OCI-LY7 (cell line): ENCODE measurements around the gene NDUFS8. TPM values are rescaled to one million over a fixed set of nuclear protein-coding genes. Genes with fewer than 3 reads are reported as not detected.

Source experiments
- BruUV-seq: library from RNA; stranded (reverse); fragments of 400-500 nt; replicated peaks from 2 replicates; lab custom pipeline; 2021; lab: Mats Ljungman, UMichigan
- CTCF ChIA-PET: fragments of 300-600 bp; sonication (Branson Sonifier 250); formaldehyde crosslinking; loops from one replicate; lab custom pipeline; 2022; ENCODE audit warnings: antibody characterized with exemption; ENCODE audit not compliant: unreplicated experiment; lab: Charles Lee
- POLR2A ChIA-PET: fragments of 300-600 bp; sonication (Branson Sonifier 250); formaldehyde crosslinking; loops from one replicate; lab custom pipeline; 2022; ENCODE audit warnings: antibody characterized with exemption; lab: Charles Lee
- DNase-seq: peaks from one replicate; pipeline ENCODE4 v3.0.0-alpha.2; 2015; ENCODE audit warnings: low spot score
- H2AFZ ChIP-seq: fragments of 200-600 bp; sonication (generic), shearing (Covaris generic); 2 replicates; pipeline ENCODE4 v1.6.1; 2014; ENCODE audit warnings: mild to moderate bottlenecking, antibody characterized with exemption, low read length, moderate library complexity
- H3K27ac ChIP-seq: fragments of 200-600 bp; sonication (generic); 2 replicates; pipeline ENCODE4 v1.5.1; 2014; ENCODE audit warnings: mixed run types, low read depth, mild to moderate bottlenecking, moderate library complexity, low read length, inconsistent platforms; ENCODE audit not compliant: poor library complexity, severe bottlenecking
- H3K36me3 ChIP-seq: fragments of 200-600 bp; sonication (generic); 2 replicates; pipeline ENCODE4 v1.6.1; 2014; ENCODE audit warnings: mild to moderate bottlenecking, antibody characterized with exemption, low read length, moderate library complexity, mixed read lengths; ENCODE audit not compliant: insufficient read depth
- H3K4me1 ChIP-seq: fragments of 200-600 bp; sonication (generic); 2 replicates; pipeline ENCODE4 v1.5.1; 2014; ENCODE audit warnings: mild to moderate bottlenecking, low read length; ENCODE audit not compliant: insufficient read depth, poor library complexity, severe bottlenecking
- H3K4me2 ChIP-seq: fragments of 200-600 bp; sonication (generic); 2 replicates; pipeline ENCODE4 v1.6.1; 2014; ENCODE audit warnings: mild to moderate bottlenecking, low read length
- H3K4me3 ChIP-seq: fragments of 200-600 bp; sonication (generic); 2 replicates; pipeline ENCODE4 v1.5.1; 2014; ENCODE audit warnings: mild to moderate bottlenecking, low read depth, low read length; ENCODE audit not compliant: poor library complexity, severe bottlenecking
- H3K79me2 ChIP-seq: fragments of 200-600 bp; sonication (generic); 2 replicates; pipeline ENCODE4 v1.6.1; 2016; ENCODE audit warnings: low read depth, mild to moderate bottlenecking, low read length, moderate library complexity, mixed read lengths; ENCODE audit not compliant: insufficient read depth
- H3K9me2 ChIP-seq: fragments of 200-600 bp; sonication (generic); 2 replicates; pipeline ENCODE4 v1.6.1; 2016; ENCODE audit warnings: mild to moderate bottlenecking, low read length, mixed read lengths; ENCODE audit not compliant: insufficient read depth
- H3K9me3 ChIP-seq: fragments of 200-600 bp; sonication (generic); 2 replicates; pipeline ENCODE4 v1.6.1; 2014; ENCODE audit warnings: mild to moderate bottlenecking, mixed run types, low read length, mixed read lengths
- H4K20me1 ChIP-seq: fragments of 200-600 bp; sonication (generic); 2 replicates; pipeline ENCODE4 v1.6.1; 2014; ENCODE audit warnings: mild to moderate bottlenecking, antibody characterized with exemption, low read length, moderate library complexity, mixed read lengths; ENCODE audit not compliant: insufficient read depth
- EZH2phosphoT487 ChIP-seq: fragments of 200-600 bp; sonication (generic); IDR thresholded peaks from 2 replicates; pipeline ENCODE4 v1.6.1; 2018; ENCODE audit warnings: low read depth, borderline replicate concordance, mild to moderate bottlenecking, mixed run types, antibody characterized with exemption, low read length, moderate library complexity, mixed read lengths
- intact Hi-C: fragments of 100-400 bp; cut with micrococcal nuclease; formaldehyde crosslinking; loops from one replicate; pipeline ENCODE4 v1.10.0; 2022; ENCODE audit not compliant: unreplicated experiment
- total RNA-seq, 2 experiments: library from RNA; depleted of rRNA in 1 of 2; stranded (reverse); fragments of >200 nt in 1 of 2; shearing (Covaris generic) in 1 of 2; gene quantifications; 2 replicates each; pipeline ENCODE4 v1.2.3, GENCODE V29; 2014 to 2022
- TF ChIP-seq, protein P1 (sequence below): fragments of 200-600 bp; sonication (generic); conservative IDR thresholded peaks from 2 replicates; pipeline ENCODE4 v1.5.1; 2014; ENCODE audit warnings: mild to moderate bottlenecking, antibody characterized with exemption, low read length, moderate library complexity, mixed read lengths

Gene NDUFS8
- total RNA-seq, 2 experiments from 2014 or later: 126 to 173 TPM

DNA sequence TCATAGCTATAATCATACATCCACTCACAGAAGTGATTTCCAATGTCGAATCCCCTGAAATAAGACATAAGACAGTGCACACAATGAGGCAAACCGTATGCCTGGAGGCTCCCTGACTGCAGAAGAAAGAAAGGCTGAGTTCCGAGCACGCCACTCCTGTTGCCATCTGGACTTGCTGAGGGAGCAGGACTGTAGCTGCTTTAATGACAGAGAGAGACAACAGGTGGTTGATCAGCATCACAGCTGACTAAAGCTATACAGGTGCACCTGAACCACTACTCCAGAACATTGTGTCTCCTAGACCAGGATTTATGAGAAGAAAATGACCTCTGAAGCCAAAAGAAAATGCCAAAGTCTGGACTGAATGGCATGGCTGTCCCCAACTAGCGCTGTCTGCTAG lies 35.4 kb downstream of the NDUFS8 start:
- Histone ChIP-seq H4K20me1 (no peaks in the 10 kb centered on the region), H2AFZ (no peak overlapping the region), H3K36me3 (peaks cover 89% of the 10 kb centered on the region), H3K4me1 (no peaks in the 10 kb centered on the region), H3K9me2 (no peaks in the 10 kb centered on the region), H3K27ac (no peak overlapping the region), H3K79me2 (no peaks in the 10 kb centered on the region), H3K9me3 (no peaks in the 10 kb centered on the region), H3K4me3 (no peak overlapping the region), H3K4me2 (no peak overlapping the region)
- POLR2A ChIA-PET: no interaction called here
- intact Hi-C loops: no loop called here
- BruUV-seq: no TSS peak
- CTCF ChIA-PET: no interaction called here
- DNase-seq: no peak
- TF ChIP-seq, protein P1, sequence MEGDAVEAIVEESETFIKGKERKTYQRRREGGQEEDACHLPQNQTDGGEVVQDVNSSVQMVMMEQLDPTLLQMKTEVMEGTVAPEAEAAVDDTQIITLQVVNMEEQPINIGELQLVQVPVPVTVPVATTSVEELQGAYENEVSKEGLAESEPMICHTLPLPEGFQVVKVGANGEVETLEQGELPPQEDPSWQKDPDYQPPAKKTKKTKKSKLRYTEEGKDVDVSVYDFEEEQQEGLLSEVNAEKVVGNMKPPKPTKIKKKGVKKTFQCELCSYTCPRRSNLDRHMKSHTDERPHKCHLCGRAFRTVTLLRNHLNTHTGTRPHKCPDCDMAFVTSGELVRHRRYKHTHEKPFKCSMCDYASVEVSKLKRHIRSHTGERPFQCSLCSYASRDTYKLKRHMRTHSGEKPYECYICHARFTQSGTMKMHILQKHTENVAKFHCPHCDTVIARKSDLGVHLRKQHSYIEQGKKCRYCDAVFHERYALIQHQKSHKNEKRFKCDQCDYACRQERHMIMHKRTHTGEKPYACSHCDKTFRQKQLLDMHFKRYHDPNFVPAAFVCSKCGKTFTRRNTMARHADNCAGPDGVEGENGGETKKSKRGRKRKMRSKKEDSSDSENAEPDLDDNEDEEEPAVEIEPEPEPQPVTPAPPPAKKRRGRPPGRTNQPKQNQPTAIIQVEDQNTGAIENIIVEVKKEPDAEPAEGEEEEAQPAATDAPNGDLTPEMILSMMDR: no peak
- TF ChIP-seq EZH2phosphoT487: no peak

DNA sequence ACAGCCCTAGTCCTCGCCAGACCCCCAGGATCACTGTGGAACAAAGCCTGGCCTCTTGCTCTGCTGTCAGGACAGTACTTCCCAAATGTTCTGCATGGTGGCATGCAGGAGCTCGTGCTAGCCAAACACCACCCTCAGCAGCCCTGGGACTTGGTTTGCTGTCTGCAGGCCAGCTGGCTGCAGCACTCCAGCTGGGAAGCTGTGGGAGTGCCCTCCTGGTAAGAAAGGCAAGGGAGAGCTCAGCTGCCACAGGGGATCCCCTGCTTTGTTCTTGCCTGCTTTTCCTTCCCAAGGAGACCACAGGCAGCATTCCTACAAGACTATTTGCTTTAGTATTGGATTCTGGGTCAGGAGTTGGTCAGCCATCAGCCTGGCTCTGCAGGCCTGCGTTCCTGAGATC lies 36.3 kb downstream of the NDUFS8 start:
- no peak for TF ChIP-seq EZH2phosphoT487
- TF ChIP-seq, protein P1: no peak
- H2AFZ ChIP-seq: no peak overlapping the region
- no peaks in the 10 kb centered on the region for H3K4me1 ChIP-seq
- no peaks in the 10 kb centered on the region for H3K9me3 ChIP-seq
- H3K36me3 ChIP-seq: peaks cover 91% of the 10 kb centered on the region
- H4K20me1 ChIP-seq: no peaks in the 10 kb centered on the region
- POLR2A ChIA-PET: interaction anchor here (0.6 kb wide), 1 partner anchor 11 kb away, joined by 3 read pairs; no protein-coding TSS in a partner anchor
- no peak overlapping the region for H3K4me3 ChIP-seq
- H3K79me2 ChIP-seq: no peaks in the 10 kb centered on the region
- no peak overlapping the region for H3K27ac ChIP-seq
- H3K4me2 ChIP-seq: no peak overlapping the region
- CTCF ChIA-PET: no interaction called here
- no TSS peak for BruUV-seq
- H3K9me2 ChIP-seq: no peaks in the 10 kb centered on the region
- intact Hi-C loops: no loop called here
- DNase-seq: no peak

DNA sequence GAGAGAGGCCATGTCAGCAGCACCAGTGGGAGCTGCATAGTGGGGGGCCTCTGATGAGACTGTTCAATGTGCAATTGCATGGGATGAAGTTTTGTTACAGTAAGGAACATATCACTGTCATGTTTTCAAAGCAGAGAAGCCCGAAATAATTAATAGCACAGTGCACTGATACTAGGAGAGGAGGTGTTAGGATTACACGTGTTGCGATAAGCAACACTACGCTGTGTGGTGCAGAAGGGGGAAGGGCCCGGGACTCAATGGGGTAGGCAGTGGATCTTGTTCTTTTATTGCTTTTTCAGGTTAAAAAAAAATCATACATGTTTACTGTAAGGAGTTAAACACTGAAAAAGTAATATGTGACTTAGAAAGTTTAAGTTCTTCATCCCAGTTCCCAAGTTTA lies 37.5 kb downstream of the NDUFS8 start:
- Histone ChIP-seq H3K79me2 (no peaks in the 10 kb centered on the region), H3K4me2 (no peak overlapping the region), H3K27ac (no peak overlapping the region), H2AFZ (no peak overlapping the region), H3K9me3 (no peaks in the 10 kb centered on the region), H3K9me2 (no peaks in the 10 kb centered on the region), H3K4me3 (no peak overlapping the region), H3K36me3 (peaks cover 87% of the 10 kb centered on the region), H3K4me1 (no peaks in the 10 kb centered on the region), H4K20me1 (no peaks in the 10 kb centered on the region)
- no peak for TF ChIP-seq EZH2phosphoT487
- TF ChIP-seq, protein P1: no peak
- intact Hi-C loops: no loop called here
- DNase-seq: no peak
- CTCF ChIA-PET: no interaction called here
- no TSS peak for BruUV-seq
- POLR2A ChIA-PET: no interaction called here
